ENCODE data around the gene SHOC2. TPM values are rescaled to one million over a fixed set of nuclear protein-coding genes. Genes with fewer than 3 reads are reported as not detected.

SHOC2 gene
- total and polyA plus RNA-seq, 2 of the 13 experiments (the other 11 are each of a cell fraction or from before 2014, with no cell fraction given), result 8.6 to 25.5 TPM

DNA sequence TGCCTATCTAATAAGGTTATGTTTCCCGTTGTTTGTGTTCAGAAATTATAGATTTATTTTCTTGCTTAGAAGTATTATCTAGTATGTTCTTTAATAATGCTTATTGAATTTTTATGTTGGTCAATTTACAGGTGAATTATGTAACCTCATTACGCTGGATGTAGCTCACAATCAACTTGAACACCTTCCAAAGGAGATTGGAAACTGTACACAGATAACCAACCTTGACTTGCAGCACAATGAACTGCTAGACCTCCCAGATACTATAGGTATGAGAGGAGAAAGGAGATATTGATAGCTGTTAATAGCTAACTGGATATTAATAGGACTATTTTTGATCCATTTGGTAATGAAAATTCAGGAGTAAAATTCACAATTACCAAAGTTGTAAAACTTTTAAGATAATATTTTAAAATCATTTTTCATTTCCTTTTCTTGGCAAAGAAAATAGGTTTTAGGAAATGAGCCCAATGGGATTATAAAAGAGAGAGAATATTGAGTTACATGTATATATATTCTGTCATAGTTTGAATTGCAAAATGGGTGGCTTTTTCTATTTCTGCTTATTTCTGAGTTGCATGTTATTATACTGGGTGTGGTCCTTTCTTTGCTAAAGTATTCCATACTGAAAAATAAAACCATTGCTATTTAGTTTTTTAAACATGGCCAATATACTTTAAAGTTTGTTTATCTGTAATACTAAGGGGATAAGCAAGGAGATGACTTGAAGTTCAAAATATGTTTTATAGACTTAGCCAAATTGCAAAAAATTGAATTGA is 66.3 kb downstream of the SHOC2 start:
- H3K9ac ChIP-seq (ENCODE audit: insufficient read depth, low read depth, low read length), result no peak overlapping the region
- in situ Hi-C loops (cut with HindIII; ENCODE audit: extremely low pct_ligation_motif_present, low pct_unique_long_range_greater_than_20kb), result no loop called here
- H3K4me1 ChIP-seq (ENCODE audit: insufficient read depth, low read length), result no peaks in the 10 kb centered on the region
- H4K20me1 ChIP-seq (ENCODE audit: insufficient read depth, low read length), result no peaks in the 10 kb centered on the region
- 94% methylated on average over 2 of the region's 2 CpGs for WGBS (ENCODE audit: low lambda C conversion rate)
- no peak overlapping the region for H3K27ac ChIP-seq (ENCODE audit: extremely low read length, insufficient read depth, low read length)
- no peak overlapping the region for H3K4me3 ChIP-seq (replicated peaks in 1 of 3; ENCODE audit: insufficient read depth in 1 of 3, low read depth in 2 of 3, low read length in 3 of 3)
- intact Hi-C loops (cut with micrococcal nuclease; ENCODE audit: unreplicated experiment), result no loop called here
- no peaks in the 10 kb centered on the region for H3K27me3 ChIP-seq (ENCODE audit: control insufficient read depth in 1 of 2, insufficient read depth in 2 of 2, low read length in 2 of 2)
- no peak overlapping the region for H2AFZ ChIP-seq (ENCODE audit: low read length)
- H3K79me2 ChIP-seq (ENCODE audit: insufficient read depth, low read length), result peaks cover 5% of the 10 kb centered on the region
- DNase-seq (ENCODE audit: low spot score) (no peak), FAIRE-seq (no peak), ATAC-seq (no peak)
- no peaks in the 10 kb centered on the region for H3K9me3 ChIP-seq (ENCODE audit: low read length)
- H3K36me3 ChIP-seq (replicated peaks in 1 of 2; ENCODE audit: control insufficient read depth in 1 of 2, insufficient read depth in 2 of 2, low read length in 2 of 2), result no peaks in the 10 kb centered on the region
- no peak for TF ChIP-seq ELF4 (CRISPR knock-in tag; IDR thresholded peaks at IDR 0.05; ENCODE audit: borderline replicate concordance)
- TF ChIP-seq, protein P1, sequence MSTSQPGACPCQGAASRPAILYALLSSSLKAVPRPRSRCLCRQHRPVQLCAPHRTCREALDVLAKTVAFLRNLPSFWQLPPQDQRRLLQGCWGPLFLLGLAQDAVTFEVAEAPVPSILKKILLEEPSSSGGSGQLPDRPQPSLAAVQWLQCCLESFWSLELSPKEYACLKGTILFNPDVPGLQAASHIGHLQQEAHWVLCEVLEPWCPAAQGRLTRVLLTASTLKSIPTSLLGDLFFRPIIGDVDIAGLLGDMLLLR (CRISPR knock-in tag; IDR thresholded peaks at IDR 0.05), result no peak
- no peak for TF ChIP-seq GATAD1 (CRISPR knock-in tag; IDR thresholded peaks at IDR 0.05)
- no peak for TF ChIP-seq FOXA1 (IDR thresholded peaks at IDR 0.05)
- no peak for TF ChIP-seq FOXA1 (CRISPR knock-in tag; IDR thresholded peaks at IDR 0.05)
- TF ChIP-seq, protein P2, sequence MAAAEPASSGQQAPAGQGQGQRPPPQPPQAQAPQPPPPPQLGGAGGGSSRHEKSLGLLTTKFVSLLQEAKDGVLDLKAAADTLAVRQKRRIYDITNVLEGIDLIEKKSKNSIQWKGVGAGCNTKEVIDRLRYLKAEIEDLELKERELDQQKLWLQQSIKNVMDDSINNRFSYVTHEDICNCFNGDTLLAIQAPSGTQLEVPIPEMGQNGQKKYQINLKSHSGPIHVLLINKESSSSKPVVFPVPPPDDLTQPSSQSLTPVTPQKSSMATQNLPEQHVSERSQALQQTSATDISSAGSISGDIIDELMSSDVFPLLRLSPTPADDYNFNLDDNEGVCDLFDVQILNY (CRISPR knock-in tag; conservative IDR thresholded peaks at IDR 0.05), result no peak
- H3K4me2 ChIP-seq (ENCODE audit: low read depth, low read length), result no peak overlapping the region
- ChIA-PET POLR2A (no interaction called here), CTCF (ENCODE audit: low intra/inter-chr PET ratio, low total read pairs) (no interaction called here)
- no TSS peak for BruUV-seq (replicated peaks)

DNA sequence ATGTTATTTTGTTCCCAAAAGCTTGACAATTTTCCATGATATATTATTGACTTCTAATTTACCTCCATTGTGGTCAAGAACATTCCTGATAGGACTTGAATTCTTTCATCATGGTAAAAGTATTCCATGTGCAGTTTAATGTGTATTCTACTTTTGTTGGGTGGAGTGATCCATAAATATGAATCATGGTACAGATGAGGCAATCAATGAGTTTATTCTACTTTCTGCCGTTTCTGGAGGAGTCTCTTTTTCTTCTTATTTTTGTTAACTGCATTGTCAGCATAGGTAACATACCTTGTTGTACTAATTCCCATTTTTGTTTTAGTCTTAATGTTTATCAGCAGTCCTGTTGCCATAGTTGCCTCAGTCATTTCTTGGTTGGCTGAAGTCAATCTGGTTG is 69.6 kb downstream of the SHOC2 start:
- Histone ChIP-seq H3K27me3 (ENCODE audit: control insufficient read depth in 1 of 2, insufficient read depth in 2 of 2, low read length in 2 of 2) (no peaks in the 10 kb centered on the region), H3K4me2 (ENCODE audit: low read depth, low read length) (no peak overlapping the region), H2AFZ (ENCODE audit: low read length) (no peak overlapping the region), H3K9me3 (ENCODE audit: low read length) (no peaks in the 10 kb centered on the region), H3K27ac (ENCODE audit: extremely low read length, insufficient read depth, low read length) (no peak overlapping the region), H3K36me3 (replicated peaks in 1 of 2; ENCODE audit: control insufficient read depth in 1 of 2, insufficient read depth in 2 of 2, low read length in 2 of 2) (no peaks in the 10 kb centered on the region; a peak in 1 of 5 replicates), H3K9ac (ENCODE audit: insufficient read depth, low read depth, low read length) (no peak overlapping the region), H3K4me3 (replicated peaks in 1 of 3; ENCODE audit: insufficient read depth in 1 of 3, low read depth in 2 of 3, low read length in 3 of 3) (no peak overlapping the region), H3K79me2 (ENCODE audit: insufficient read depth, low read length) (peaks cover 2% of the 10 kb centered on the region), H3K4me1 (ENCODE audit: insufficient read depth, low read length) (no peaks in the 10 kb centered on the region), H4K20me1 (ENCODE audit: insufficient read depth, low read length) (no peaks in the 10 kb centered on the region)
- in situ Hi-C loops (cut with HindIII; ENCODE audit: extremely low pct_ligation_motif_present, low pct_unique_long_range_greater_than_20kb) (no loop called here), intact Hi-C loops (cut with micrococcal nuclease; ENCODE audit: unreplicated experiment) (no loop called here)
- CTCF ChIA-PET (ENCODE audit: low intra/inter-chr PET ratio, low total read pairs), result no interaction called here
- TF ChIP-seq KAT8 (CRISPR knock-in tag; IDR thresholded peaks at IDR 0.05) (no peak), MAFK (conservative IDR thresholded peaks at IDR 0.05 in 1 of 2, IDR thresholded peaks at IDR 0.05 in 1 of 2; ENCODE audit: low read length in 2 of 2) (peak in 1 of 2 experiments; percentile 23; a peak in 1 of 4 replicates)
- BruUV-seq (replicated peaks), result no TSS peak
- FAIRE-seq (no peak), ATAC-seq (no peak), DNase-seq (ENCODE audit: low spot score) (no peak)
- POLR2A ChIA-PET, result no interaction called here
- 88% methylated on average over 1 of the region's 1 CpG for WGBS (ENCODE audit: low lambda C conversion rate)
